ENCODE measurements around the gene CNPY1.

- no peak for TF ChIP-seq EZH2 (IDR thresholded peaks at IDR 0.05; ENCODE audit: borderline replicate concordance, insufficient read depth, low read depth, low read length, poor library complexity, severe bottlenecking)
- no peak for TF ChIP-seq CTCF (IDR thresholded peaks at IDR 0.05)
Observed at GRCh38 chr7:155457544-155458110, 88.7 kb downstream of the CNPY1 start.
